HG03108 (cell line): ENCODE measurements around the gene VANGL2.
A peak's percentile ranks its signal among the peaks of the same experiment; 100 is the strongest.

ENCODE experiments used
- ATAC-seq: cut with Tn5 transposase; IDR thresholded peaks from one replicate; pipeline ENCODE4 v1.9.1; 2021; ENCODE audit warnings: moderate library complexity; ENCODE audit not compliant: unreplicated experiment

VANGL2 gene

DNA sequence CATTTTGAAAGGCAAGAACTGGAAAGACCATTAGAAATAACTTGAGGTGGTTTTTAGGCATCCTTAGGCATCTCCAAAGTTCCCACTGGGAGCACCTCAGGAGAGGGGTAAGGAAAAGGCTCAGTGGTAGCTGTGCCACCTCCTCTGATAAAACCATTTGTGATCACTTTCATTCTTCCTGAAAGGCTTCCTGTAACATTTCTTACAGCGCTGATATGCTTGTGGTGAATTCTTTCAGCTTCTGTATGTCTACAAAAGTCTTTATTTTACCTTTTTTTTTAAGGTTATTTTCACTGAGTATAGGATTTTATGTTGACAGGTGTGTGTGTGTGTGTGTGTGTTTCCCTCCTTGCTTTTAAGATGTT is 54.8 kb downstream of the VANGL2 start:
- no peak for ATAC-seq

DNA sequence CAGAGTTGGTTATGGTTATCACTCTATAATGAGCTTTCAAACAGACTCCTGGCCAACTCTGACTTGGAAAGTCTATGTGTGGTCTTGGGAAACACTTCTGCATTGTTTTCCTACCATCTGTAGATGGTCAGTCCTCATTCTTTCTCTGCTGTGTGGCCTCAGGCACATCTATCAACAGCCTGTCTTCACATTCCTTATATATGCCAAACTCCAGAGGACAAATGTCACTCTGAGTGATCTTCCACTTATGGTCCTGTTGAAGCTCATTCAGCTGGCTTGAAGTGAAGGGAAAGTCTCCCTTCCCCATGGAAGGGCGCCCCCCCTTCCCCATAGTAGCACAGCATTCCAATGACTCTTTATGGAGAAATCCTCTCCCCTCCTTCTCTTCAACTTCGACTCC is 58.7 kb downstream of the VANGL2 start:
- ATAC-seq = no peak

DNA sequence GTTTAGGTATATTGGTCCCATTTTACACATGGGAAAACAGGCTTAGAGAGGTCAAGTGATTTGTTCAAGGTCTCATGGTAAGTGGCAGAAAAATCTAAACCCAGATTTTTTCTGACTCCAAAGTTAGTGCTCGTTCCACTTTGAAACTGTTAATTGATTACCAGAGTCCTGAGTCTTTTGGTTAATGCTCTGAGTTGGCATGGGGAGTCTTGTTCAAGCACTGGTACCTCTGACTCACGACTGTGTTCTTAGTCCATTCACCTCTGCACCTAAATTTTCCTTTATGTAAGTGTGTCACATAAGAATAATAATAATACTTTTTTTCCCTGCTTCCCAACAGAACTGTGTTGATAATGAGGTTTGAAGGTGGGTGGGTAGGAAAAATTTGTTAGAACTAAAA is 59.3 kb downstream of the VANGL2 start:
- no peak for ATAC-seq

DNA sequence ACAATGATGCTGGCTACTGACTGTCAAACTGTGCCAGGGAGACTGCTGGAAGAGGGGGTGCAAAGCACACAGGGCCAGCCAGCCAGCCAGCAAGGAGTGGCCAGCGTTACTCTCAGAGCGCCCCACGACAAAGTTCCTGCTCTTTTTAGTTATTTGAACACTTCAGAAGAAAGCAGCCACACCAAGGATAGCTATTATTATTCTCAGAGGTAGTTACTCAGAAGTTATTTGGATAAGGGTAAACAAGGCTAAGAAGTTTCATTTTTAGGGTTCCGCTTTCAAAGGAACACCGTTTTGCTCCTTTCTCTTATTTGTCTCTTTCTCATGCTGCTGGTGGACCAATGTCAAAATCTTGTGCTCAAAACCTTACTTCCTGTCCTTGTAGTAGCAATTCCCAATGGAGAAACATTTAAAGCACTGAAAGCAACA is 59.9 kb downstream of the VANGL2 start:
- no peak for ATAC-seq

DNA sequence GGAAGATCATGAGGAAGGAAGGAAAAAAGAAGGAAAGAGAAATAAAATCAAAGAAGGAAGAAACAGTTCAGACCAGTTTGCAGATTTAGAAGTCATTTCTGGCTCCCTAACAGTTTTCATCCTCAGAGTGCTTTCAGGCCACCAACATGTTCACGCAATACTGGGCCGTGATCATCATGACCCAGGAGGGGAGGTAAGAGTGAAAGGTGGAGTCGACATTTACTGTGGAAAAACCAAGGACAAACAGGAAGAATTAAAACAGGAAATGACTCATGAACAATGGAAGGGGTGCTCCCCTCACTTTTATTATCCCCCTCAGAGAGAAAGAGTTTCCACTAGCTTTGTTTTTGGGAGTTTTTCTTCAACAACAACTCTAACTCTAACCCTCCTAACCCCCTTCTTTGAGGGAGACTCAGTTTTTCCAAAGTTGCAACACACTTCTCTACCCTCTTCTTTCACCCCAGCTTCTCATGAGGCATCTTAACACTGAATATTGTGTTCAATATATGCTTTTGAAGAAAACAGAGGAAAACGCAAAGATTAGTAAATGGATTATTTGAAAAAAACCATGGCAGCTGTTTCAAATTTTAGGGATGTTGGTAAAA is 60.4 kb downstream of the VANGL2 start:
- no peak for ATAC-seq

DNA sequence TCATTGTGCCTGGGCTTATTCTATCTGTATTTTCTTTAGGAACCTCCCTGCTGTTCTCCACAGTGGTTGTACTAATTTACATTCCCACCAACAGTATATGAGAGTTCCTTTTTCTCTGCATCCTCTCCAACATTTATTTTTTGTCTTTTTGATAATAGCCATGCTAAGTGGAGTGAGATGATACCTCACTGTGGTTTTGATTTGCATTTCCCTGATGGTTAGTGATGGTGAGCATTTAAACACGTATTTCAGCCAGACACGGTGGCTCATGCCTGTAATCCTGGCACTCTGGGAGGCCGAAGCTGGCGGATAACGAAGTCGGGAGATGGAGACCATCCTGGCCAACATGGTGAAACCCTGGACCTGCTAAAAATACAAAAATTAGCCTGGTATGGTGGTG is 64.8 kb downstream of the VANGL2 start:
- ATAC-seq = no peak

DNA sequence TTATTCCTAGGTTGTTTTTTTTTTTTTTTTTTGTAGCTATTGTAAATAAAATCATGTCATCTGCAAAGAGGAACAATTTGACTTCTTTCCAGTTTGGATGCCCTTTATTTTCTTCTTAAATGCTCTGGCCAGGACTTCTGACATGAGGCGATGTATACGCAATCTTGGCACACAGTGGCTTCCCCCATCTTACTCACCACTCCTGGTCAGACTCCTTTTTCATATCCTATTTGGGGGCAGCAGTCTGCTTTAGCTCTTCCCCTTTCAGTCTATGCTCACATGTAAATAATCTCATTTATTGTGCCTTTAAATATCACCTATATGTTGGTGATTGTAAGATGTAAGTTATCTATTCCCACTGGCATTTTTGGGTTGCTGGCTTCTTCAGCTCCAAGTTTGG is 66.6 kb downstream of the VANGL2 start:
- no peak for ATAC-seq

DNA sequence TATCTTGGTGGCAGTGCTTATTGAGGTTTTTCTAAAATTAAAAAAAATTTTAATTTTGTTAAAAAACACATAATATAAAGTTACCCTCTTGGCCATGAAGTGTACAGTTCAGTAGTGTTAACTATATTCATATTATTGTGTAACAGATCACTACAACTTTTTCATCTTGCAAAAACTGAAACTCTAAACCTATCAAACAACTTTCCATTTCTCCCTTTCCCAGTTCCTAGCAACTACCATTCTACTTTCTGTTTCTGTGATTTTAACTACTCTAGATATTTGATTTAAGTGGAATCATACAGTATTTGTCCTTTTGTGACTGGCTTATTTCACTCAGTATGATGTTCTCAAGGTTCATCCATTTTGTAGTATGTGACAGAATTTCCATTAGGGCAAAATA is 67.2 kb downstream of the VANGL2 start:
- no peak for ATAC-seq

DNA sequence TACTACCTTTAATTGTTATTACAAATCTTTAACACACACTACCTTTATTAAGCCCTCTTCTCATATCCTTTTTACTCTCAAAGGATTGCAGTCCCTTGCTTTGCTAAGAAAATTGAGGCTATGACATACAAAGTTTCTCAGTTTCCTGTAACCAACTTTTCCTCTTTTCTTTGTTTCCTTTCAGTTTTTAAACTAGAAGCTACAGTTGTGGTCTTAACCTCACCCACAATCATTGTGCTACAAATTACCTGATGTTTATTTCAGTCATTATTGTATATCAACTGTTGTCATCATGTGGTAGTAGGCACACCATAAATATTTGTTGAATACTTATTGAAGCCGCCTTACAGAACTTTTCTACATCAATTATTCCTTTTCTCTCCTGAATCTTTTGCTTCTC is 70.9 kb downstream of the VANGL2 start:
- ATAC-seq = no peak

DNA sequence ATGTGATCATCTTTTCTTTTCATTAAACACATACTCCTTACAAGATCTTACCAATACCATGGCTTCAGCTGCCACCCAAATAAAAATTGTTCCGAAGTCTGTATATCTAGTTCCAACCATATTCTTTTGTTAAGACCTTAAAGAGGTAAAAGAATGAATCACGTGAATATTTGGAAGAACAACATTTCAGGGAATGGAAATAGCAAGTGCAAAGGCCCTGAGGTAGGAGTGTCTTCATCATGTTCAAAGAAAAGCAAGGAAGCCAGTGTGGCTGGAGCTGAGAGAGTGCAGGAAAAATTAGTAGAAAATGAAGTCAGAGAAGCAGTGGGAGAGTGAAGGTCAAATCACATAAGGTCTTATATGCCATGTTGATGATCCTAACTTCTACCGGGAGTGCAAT is 71.7 kb downstream of the VANGL2 start:
- ATAC-seq = no peak

DNA sequence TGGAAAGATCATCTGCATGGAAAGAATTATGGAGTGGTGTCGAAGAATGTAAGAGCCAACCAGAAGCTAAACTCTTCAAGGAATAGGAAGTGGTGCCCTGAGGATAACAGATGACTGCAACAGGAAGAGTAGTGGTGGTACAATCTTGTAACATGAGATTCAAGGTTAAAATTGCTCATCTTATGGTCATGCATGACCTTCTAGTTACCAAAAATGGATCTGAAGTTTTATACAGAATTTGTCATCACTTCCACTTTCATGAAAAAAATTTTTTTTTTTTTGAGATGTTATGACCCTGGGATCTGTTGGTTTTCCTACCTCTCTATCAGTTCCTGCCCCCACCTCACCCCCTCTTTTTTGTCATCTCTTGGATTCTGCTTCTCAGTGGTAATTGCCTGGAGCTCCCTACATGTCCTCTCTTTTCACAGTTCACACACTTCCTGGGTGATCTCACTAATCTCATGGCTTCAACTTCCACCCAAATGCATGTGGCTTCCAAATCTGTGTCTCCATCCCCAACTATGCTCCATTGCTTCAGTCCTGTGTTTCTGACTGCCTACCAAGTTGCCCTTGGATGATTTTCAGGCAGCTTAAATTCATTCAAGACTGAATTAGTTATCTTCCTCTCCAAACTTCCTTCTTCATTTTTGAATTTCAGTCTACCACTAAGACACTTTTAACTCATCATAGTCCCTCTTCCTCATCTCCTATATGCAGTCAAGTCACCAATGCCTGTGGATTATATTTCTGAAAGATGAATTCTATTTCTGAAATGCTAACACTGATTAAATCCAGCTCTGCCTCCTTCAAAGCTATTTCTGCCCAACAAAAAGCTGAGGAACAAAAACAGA is 74.3 kb downstream of the VANGL2 start:
- ATAC-seq = peak; percentile 64
